Activated CD4-positive, alpha-beta T cell treated with anti-CD3 and anti-CD28 coated beads, Interleukin-2, amount 10 ng/mL, durations not matched to agents 7 days and 5 days (primary cell): ENCODE data around the gene ASPRV1. TPM values are rescaled to one million over a fixed set of nuclear protein-coding genes. Genes with fewer than 3 reads are reported as not detected.

Source experiments
- CTCF ChIA-PET: fragments of 350-600 bp; sonication (Branson Sonifier 250); formaldehyde crosslinking; loops from one replicate; lab custom pipeline; 2021; ENCODE audit warnings: antibody characterized with exemption; lab: Charles Lee
- POLR2A ChIA-PET: fragments of 350-600 bp; sonication (Branson Sonifier 250); formaldehyde crosslinking; loops from one replicate; lab custom pipeline; 2021; ENCODE audit warnings: antibody characterized with exemption; lab: Charles Lee
- DNase-seq: peaks from one replicate; pipeline ENCODE4 v3.0.0-alpha.2; 2020
- H3K27ac Mint-ChIP-seq: one replicate; pipeline ENCODE4 v1.8.0; 2021; ENCODE audit warnings: mild to moderate bottlenecking, moderate library complexity, mixed read lengths
- H3K27me3 Mint-ChIP-seq: one replicate; pipeline ENCODE4 v1.8.0; 2021; ENCODE audit warnings: mixed read lengths
- H3K36me3 Mint-ChIP-seq: one replicate; pipeline ENCODE4 v1.8.0; 2021; ENCODE audit warnings: low read depth, mixed read lengths
- H3K4me1 Mint-ChIP-seq: one replicate; pipeline ENCODE4 v1.8.0; 2021; ENCODE audit warnings: mixed read lengths
- H3K4me3 Mint-ChIP-seq: one replicate; pipeline ENCODE4 v1.8.0; 2021; ENCODE audit warnings: mild to moderate bottlenecking, moderate library complexity, mixed read lengths
- H3K9me3 Mint-ChIP-seq: one replicate; pipeline ENCODE4 v1.8.0; 2021; ENCODE audit warnings: mixed read lengths
- total RNA-seq, 2 experiments: library from RNA; stranded (reverse); gene quantifications; one replicate each; pipeline ENCODE4 v1.2.3, GENCODE V29; 2021

ASPRV1 gene
- total RNA-seq, 2 experiments from 2014 or later = 0.69 to 0.99 TPM

DNA sequence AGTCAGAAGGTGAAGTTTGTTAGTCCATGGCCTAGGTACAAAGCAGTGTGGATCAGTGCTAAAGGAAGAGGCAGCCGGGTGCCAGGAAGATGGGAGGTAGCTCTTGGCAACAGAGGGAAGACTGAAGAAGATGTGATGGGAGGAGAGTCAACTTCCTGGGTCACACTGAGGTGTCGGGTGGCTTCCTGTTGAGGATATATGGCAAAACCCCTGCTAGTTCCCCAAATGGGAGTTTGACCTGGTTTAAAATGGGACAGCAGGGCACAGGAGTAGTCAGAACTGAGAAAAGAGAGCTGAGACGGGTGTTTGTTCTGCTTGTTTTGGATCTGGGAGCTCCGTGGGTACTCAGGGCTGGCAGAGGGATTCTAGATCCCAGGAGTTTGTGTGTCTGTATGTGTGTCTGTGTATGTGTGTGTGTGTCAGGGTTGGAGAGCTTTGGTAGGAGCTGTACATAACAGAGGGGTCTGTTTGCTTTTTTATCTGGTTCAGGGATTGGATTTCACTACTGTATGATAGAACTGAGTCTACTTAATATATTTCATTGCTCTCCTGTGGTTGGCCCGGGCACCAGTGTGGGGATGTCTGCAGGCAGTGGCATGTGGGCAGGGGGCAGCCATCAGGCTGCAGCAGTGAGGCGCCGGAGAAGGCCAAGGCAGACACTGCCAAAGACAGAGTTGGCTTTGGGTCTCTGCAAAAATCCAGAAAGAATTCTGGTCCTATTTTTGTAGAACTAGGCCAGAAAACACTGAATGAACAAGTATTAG is 29.4 kb downstream of the ASPRV1 start:
- ChIA-PET CTCF (interaction anchor here (0.8 to 2.0 kb wide), 3 partner anchors 8 to 123 kb away, joined by 3 to 10 read pairs (median 4); partner anchors contain the start of gene MXD1), POLR2A (interaction anchor here (0.6 kb wide), 1 partner anchor 1314 kb away, joined by 6 read pairs; no protein-coding TSS in a partner anchor)
- H3K27ac Mint-ChIP-seq = no peak overlapping the region
- no peak for DNase-seq
- H3K27me3 Mint-ChIP-seq = no peaks in the 10 kb centered on the region
- peaks cover 55% of the 10 kb centered on the region for H3K36me3 Mint-ChIP-seq
- H3K9me3 Mint-ChIP-seq = no peaks in the 10 kb centered on the region
- H3K4me3 Mint-ChIP-seq = no peak overlapping the region
- H3K4me1 Mint-ChIP-seq = peaks cover 26% of the 10 kb centered on the region

GRCh38 chr2:69926849-69927515 is 34.4 kb downstream of the ASPRV1 start:
- Mint-ChIP-seq H3K27me3 (no peaks in the 10 kb centered on the region), H3K4me1 (peaks cover 17% of the 10 kb centered on the region), H3K27ac (no peak overlapping the region), H3K36me3 (peaks cover 48% of the 10 kb centered on the region), H3K4me3 (no peak overlapping the region), H3K9me3 (no peaks in the 10 kb centered on the region)
- POLR2A ChIA-PET = no interaction called here
- CTCF ChIA-PET = interaction anchor here (0.6 kb wide), 1 partner anchor 96 kb away, joined by 4 read pairs; no protein-coding TSS in a partner anchor
- DNase-seq = no peak

DNA sequence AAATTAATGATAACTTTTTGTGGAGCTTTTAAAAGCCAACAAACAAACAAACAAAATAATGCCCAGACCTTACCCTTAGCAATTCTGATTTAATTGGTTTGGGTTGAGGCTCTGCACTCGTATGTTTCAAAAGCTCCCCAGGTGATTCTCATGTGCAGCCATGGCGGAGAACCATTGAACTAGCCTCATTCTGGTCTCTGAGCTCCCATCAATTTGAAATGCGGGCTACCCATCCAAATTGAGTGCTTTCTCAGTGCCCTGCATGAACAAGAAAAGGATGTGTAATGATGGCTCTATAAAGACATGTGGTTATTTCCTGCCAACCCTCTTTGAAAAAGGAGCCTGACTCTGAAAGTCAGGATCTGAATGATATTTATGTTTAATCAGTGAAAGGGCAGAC is 38.3 kb downstream of the ASPRV1 start:
- H3K4me1 Mint-ChIP-seq = peaks cover 12% of the 10 kb centered on the region
- peak overlapping the region; percentile 10 for H3K27ac Mint-ChIP-seq
- H3K27me3 Mint-ChIP-seq = no peaks in the 10 kb centered on the region
- ChIA-PET POLR2A (no interaction called here), CTCF (interaction anchor here (0.5 to 1.8 kb wide), 8 partner anchors 8 to 496 kb away, joined by 3 to 4 read pairs (median 4); partner anchors contain the start of gene MXD1)
- peaks cover 50% of the 10 kb centered on the region for H3K36me3 Mint-ChIP-seq
- no peaks in the 10 kb centered on the region for H3K9me3 Mint-ChIP-seq
- no peak overlapping the region for H3K4me3 Mint-ChIP-seq
- no peak for DNase-seq

DNA sequence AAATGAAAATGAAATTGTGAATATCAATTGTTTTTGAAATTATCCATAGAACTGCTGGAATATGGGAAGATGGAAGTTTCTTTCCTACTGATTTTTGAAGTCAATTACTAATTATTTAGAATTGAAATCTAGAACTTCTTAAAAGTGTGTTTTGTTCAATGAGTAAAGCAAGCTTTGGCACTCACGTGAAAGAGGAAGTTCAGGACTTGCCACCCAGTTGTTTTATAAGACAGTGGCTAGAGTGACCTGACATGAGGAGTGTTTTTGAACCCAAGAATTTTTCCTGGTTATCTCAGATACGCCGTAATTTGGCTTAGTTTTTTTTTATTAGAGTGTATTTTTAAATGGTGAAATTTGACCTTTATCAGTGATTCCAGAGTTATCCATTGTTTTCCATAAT is 43.0 kb downstream of the ASPRV1 start:
- Mint-ChIP-seq H3K9me3 (no peaks in the 10 kb centered on the region), H3K4me3 (no peak overlapping the region), H3K27ac (no peak overlapping the region), H3K36me3 (peaks cover 47% of the 10 kb centered on the region), H3K27me3 (no peaks in the 10 kb centered on the region), H3K4me1 (peaks cover 36% of the 10 kb centered on the region)
- DNase-seq = no peak
- ChIA-PET POLR2A (interaction anchor here (0.6 kb wide), 1 partner anchor 375 kb away, joined by 3 read pairs; the partner anchor contains the start of gene SNRPG), CTCF (no interaction called here)

GRCh38 chr2:69917852-69918251 is 43.6 kb downstream of the ASPRV1 start:
- no peak overlapping the region for H3K4me3 Mint-ChIP-seq
- ChIA-PET POLR2A (interaction anchor here (0.6 kb wide), 1 partner anchor 376 kb away, joined by 3 read pairs; the partner anchor contains the start of gene SNRPG), CTCF (no interaction called here)
- H3K27ac Mint-ChIP-seq = no peak overlapping the region
- H3K36me3 Mint-ChIP-seq = peaks cover 43% of the 10 kb centered on the region
- no peak for DNase-seq
- H3K27me3 Mint-ChIP-seq = no peaks in the 10 kb centered on the region
- H3K9me3 Mint-ChIP-seq = no peaks in the 10 kb centered on the region
- H3K4me1 Mint-ChIP-seq = peaks cover 35% of the 10 kb centered on the region

DNA sequence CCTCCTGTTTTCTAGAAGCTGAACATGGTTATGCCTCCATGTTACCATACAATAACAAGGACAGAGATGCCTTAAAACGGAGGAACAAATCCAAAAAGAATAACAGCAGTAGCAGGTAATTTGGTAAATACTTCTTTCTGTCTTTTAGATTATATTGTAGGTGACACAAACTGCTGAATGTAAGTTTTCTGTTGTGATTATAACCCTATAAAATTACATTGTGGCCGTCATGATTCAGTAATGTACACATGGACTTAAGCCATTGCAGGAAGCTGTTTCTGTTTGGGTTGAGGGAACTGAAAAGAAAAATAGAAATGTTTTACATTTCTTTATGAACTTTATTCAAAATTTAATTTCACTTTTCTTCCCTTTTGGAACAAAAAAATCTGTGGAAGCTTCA is 45.3 kb downstream of the ASPRV1 start:
- ChIA-PET CTCF (interaction anchor here (0.7 to 0.9 kb wide), 2 partner anchors 155 to 227 kb away, joined by 3 to 4 read pairs; no protein-coding TSS in a partner anchor), POLR2A (interaction anchor here (0.7 kb wide), 1 partner anchor 146 kb away, joined by 3 read pairs; no protein-coding TSS in a partner anchor)
- peak overlapping the region; percentile 69 for H3K4me3 Mint-ChIP-seq
- DNase-seq = no peak
- peaks cover 36% of the 10 kb centered on the region for H3K36me3 Mint-ChIP-seq
- H3K9me3 Mint-ChIP-seq = no peaks in the 10 kb centered on the region
- peak overlapping the region; percentile 51 for H3K27ac Mint-ChIP-seq
- H3K27me3 Mint-ChIP-seq = no peaks in the 10 kb centered on the region
- peaks cover 43% of the 10 kb centered on the region for H3K4me1 Mint-ChIP-seq

- no peaks in the 10 kb centered on the region for H3K27me3 Mint-ChIP-seq
- POLR2A ChIA-PET = interaction anchor here (0.6 to 1.4 kb wide), 6 partner anchors 156 to 478 kb away, joined by 3 to 4 read pairs (median 3); partner anchors contain the start of genes NFU1 and SNRPG
- peak within 1 kb of the TSS; percentile 90 for H3K27ac Mint-ChIP-seq
- no peaks in the 10 kb centered on the region for H3K9me3 Mint-ChIP-seq
- DNase-seq = peak; percentile 26
- CTCF ChIA-PET = interaction anchor here (0.6 to 4.2 kb wide), 19 partner anchors 9 to 388 kb away, joined by 3 to 29 read pairs (median 4); partner anchors contain the start of gene C2orf42
- H3K36me3 Mint-ChIP-seq = peaks cover 32% of the 10 kb centered on the region
- H3K4me1 Mint-ChIP-seq = peaks cover 43% of the 10 kb centered on the region
- peak within 1 kb of the TSS; percentile 81 for H3K4me3 Mint-ChIP-seq
Measured at GRCh38 chr2:69914950-69915945, 46.2 kb downstream of the ASPRV1 start, which contains the start of gene MXD1. Gene MXD1, plus strand, starts transcription at chr2:69915109. Its CDS starts 222 bp downstream, at chr2:69915331.

DNA sequence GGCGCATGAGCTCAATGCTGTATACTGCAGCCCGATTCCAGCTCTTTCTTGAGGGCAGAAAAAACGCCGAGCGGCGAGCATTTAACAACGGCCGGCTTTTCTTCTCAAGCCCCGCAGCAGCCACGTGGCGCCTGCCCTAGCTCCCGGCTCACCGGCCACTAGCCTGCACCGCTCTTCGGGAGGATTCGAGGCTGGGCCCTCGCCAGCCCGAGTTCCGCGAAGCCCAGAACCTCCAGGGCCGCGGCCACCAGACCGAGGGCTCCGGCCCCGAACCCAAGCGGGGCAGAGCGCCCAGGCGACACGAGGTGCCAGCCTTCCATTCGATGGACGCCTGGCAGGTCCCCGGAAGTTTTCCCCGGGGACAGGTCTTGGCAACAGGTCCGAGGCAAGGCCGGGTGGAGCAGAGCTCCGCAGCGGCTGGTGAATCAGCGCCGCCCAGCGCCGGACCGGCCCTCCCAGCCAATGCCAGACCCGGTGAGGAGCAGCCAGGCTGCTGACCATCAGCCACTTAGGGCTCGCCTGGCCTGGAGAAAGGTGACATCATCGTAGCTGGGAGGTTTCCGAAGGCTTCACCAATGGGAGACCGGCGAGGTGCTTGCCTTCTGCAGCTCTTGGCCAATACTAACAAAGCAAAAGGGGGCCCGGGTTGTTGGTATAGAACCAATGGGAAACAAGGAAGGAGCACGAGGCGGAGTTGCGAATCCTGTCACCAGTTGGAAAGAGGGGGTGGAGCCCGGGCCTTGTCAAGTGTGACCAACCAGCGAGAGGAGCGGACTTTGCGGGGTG is 47.1 kb downstream of the ASPRV1 start:
- Mint-ChIP-seq H3K36me3 (peaks cover 32% of the 10 kb centered on the region), H3K4me3 (peak overlapping the region; percentile 81), H3K27ac (peak overlapping the region; percentile 90), H3K4me1 (peaks cover 43% of the 10 kb centered on the region), H3K9me3 (no peaks in the 10 kb centered on the region), H3K27me3 (no peaks in the 10 kb centered on the region)
- CTCF ChIA-PET = interaction anchor here (0.6 to 4.2 kb wide), 26 partner anchors 10 to 389 kb away, joined by 3 to 29 read pairs (median 4); partner anchors contain the start of gene C2orf42
- DNase-seq = peak; percentile 100
- POLR2A ChIA-PET = interaction anchor here (0.6 to 1.4 kb wide), 7 partner anchors 154 to 477 kb away, joined by 3 to 4 read pairs (median 3); partner anchors contain the start of genes NFU1 and SNRPG

- H3K9me3 Mint-ChIP-seq = no peaks in the 10 kb centered on the region
- ChIA-PET POLR2A (no interaction called here), CTCF (interaction anchor here (0.6 to 4.2 kb wide), 21 partner anchors 9 to 391 kb away, joined by 3 to 29 read pairs (median 3); partner anchors contain the start of genes SNRNP27 and SNRPG)
- peaks cover 31% of the 10 kb centered on the region for H3K36me3 Mint-ChIP-seq
- no peaks in the 10 kb centered on the region for H3K27me3 Mint-ChIP-seq
- peaks cover 31% of the 10 kb centered on the region for H3K4me1 Mint-ChIP-seq
- peak; percentile 45 for DNase-seq
- H3K4me3 Mint-ChIP-seq = no peak overlapping the region
- no peak overlapping the region for H3K27ac Mint-ChIP-seq
Measured at GRCh38 chr2:69911985-69912563, 49.4 kb downstream of the ASPRV1 start.
